NCI-H510A (cell line): ENCODE results near the gene PQBP1.
"Not testable (repeated sequence)": the region's sequence is repeated elsewhere in the genome, so short reads cannot be mapped to it uniquely, and the experiment has no call there.

ENCODE experiments used
- DNase-seq: peaks from one replicate; lab custom pipeline; 2025; lab: John Stamatoyannopoulos, UW

PQBP1 gene

GRCh38 chrX:48897625-48898306 is at the start of gene PQBP1, which contains the start of gene TIMM17B:
TSS of gene PQBP1 (plus strand) at chrX:48897930. CDS start at chrX:48898510, 580 bp downstream.
TSS of gene TIMM17B (minus strand) at chrX:48897768. CDS start at chrX:48897749, 19 bp downstream.
- peak; percentile 85 for DNase-seq

- DNase-seq, result no peak
Measured at GRCh38 chrX:48848847-48849246, 48.9 kb upstream of the PQBP1 start.

- DNase-seq, result no peak
Measured at GRCh38 chrX:48852857-48853256, 44.9 kb upstream of the PQBP1 start.

- not testable (repeated sequence) for DNase-seq
Measured at GRCh38 chrX:48853494-48853893, 44.2 kb upstream of the PQBP1 start.

GRCh38 chrX:48854121-48854804 is 43.5 kb upstream of the PQBP1 start:
- DNase-seq, result not testable (repeated sequence)

- no peak for DNase-seq
Measured at GRCh38 chrX:48854898-48855297, 42.8 kb upstream of the PQBP1 start.

- DNase-seq, result no peak
Measured at GRCh38 chrX:48864210-48864609, 33.5 kb upstream of the PQBP1 start.

- not testable (repeated sequence) for DNase-seq
Measured at GRCh38 chrX:48872017-48872416, 25.7 kb upstream of the PQBP1 start.

GRCh38 chrX:48876944-48877343 is 20.8 kb upstream of the PQBP1 start:
- DNase-seq, result not testable (repeated sequence)

GRCh38 chrX:48883729-48884128 is 14.0 kb upstream of the PQBP1 start:
- DNase-seq, result no peak

GRCh38 chrX:48886586-48886985 is 11.1 kb upstream of the PQBP1 start:
- DNase-seq, result not testable (repeated sequence)

GRCh38 chrX:48890296-48890925 is 7.3 kb upstream of the PQBP1 start:
- no peak for DNase-seq

- peak; percentile 28 for DNase-seq
Measured at GRCh38 chrX:48890934-48891401, 6.8 kb upstream of the PQBP1 start.

GRCh38 chrX:48891402-48892288 is 6.1 kb upstream of the PQBP1 start:
- DNase-seq, result peak; percentile 84

- DNase-seq, result no peak
Measured at GRCh38 chrX:48892896-48893295, 4.8 kb upstream of the PQBP1 start.

GRCh38 chrX:48893556-48894348 is 4.0 kb upstream of the PQBP1 start:
- DNase-seq, result no peak

GRCh38 chrX:48894891-48895290 is 2.8 kb upstream of the PQBP1 start:
- no peak for DNase-seq

- DNase-seq, result peak; percentile 9
Measured at GRCh38 chrX:48896611-48897011, 1.1 kb upstream of the PQBP1 start.

GRCh38 chrX:48897157-48897624 is 539 bp upstream of the PQBP1 start:
- DNase-seq, result peak; percentile 82

- DNase-seq, result no peak
Measured at GRCh38 chrX:48899078-48899410, 1.3 kb downstream of the PQBP1 start.

GRCh38 chrX:48901069-48901468 is 3.3 kb downstream of the PQBP1 start:
- no peak for DNase-seq
